HL-60 (cell line): Measurements from ENCODE around the gene DENND1A.

ENCODE experiments used
- DNase-seq, 2 experiments: peaks; one replicate each; pipeline ENCODE4 v3.0.0-alpha.2; 2010 to 2020; ENCODE audit warnings: low read depth in 1 of 2, low spot score in 1 of 2
- H3K27ac ChIP-seq: fragments of 250-450 bp; sonication (Bioruptor Pico); replicated peaks from 2 replicates; pipeline ENCODE4 v1.5.1; 2020; ENCODE audit warnings: mild to moderate bottlenecking, moderate library complexity
- H3K27me3 ChIP-seq: fragments of 250-450 bp; sonication (Bioruptor Pico); 2 replicates; pipeline ENCODE4 v1.5.1; 2021; ENCODE audit warnings: mild to moderate bottlenecking, moderate library complexity; ENCODE audit not compliant: insufficient read depth, poor library complexity, severe bottlenecking
- H3K4me3 ChIP-seq: replicated peaks from 2 replicates; pipeline ENCODE4 v1.5.1; 2011; ENCODE audit warnings: mild to moderate bottlenecking, control low read depth, low read length; ENCODE audit not compliant: insufficient read depth
- CTCF ChIP-seq: IDR thresholded peaks from one replicate; pipeline ENCODE4 v1.5.1; 2011; ENCODE audit warnings: low read length, control low read depth, inconsistent platforms; ENCODE audit not compliant: insufficient read depth
- GABPA ChIP-seq: IDR thresholded peaks from 2 replicates; pipeline ENCODE4 v1.6.1; 2012; ENCODE audit warnings: low read depth
- POLR2AphosphoS5 ChIP-seq: IDR thresholded peaks from 2 replicates; pipeline ENCODE4 v1.6.1; 2012; ENCODE audit warnings: low read depth
- REST ChIP-seq: IDR thresholded peaks from 2 replicates; pipeline ENCODE4 v1.6.1; 2012; ENCODE audit warnings: low read depth; ENCODE audit not compliant: insufficient replicate concordance
- SPI1 ChIP-seq: IDR thresholded peaks from 2 replicates; pipeline ENCODE4 v1.6.1; 2012; ENCODE audit warnings: low read depth, mild to moderate bottlenecking, borderline replicate concordance

The DENND1A gene

GRCh38 chr9:123416176-123416575 lies 513.8 kb downstream of the DENND1A start:
- no peak for DNase-seq
- Histone ChIP-seq H3K4me3 (no peak overlapping the region), H3K27me3 (no peaks in the 10 kb centered on the region), H3K27ac (no peak overlapping the region)
- TF ChIP-seq CTCF (no peak), GABPA (no peak), SPI1 (no peak), POLR2AphosphoS5 (no peak)

GRCh38 chr9:123414936-123415930 lies 514.7 kb downstream of the DENND1A start:
- Histone ChIP-seq H3K4me3 (no peak overlapping the region), H3K27me3 (no peaks in the 10 kb centered on the region), H3K27ac (no peak overlapping the region)
- TF ChIP-seq GABPA (no peak), SPI1 (no peak), REST (no peak), POLR2AphosphoS5 (no peak), CTCF (no peak)
- no peak for DNase-seq

- TF ChIP-seq GABPA (no peak), CTCF (no peak), SPI1 (no peak), POLR2AphosphoS5 (no peak), REST (no peak)
- H3K4me3 ChIP-seq: no peak overlapping the region
- no peak for DNase-seq
- H3K27me3 ChIP-seq: no peaks in the 10 kb centered on the region
- no peak overlapping the region for H3K27ac ChIP-seq
These were observed 515.7 kb downstream of the DENND1A start for GRCh38 chr9:123414204-123414603.
